Stimulated activated CD8-positive, alpha-beta memory T cell treated with anti-CD3 and anti-CD28 coated beads, Interleukin-7, amount 100 ng/mL, for 48 hours (primary cell): ENCODE results near the gene TIFAB.

Source experiments
- DNase-seq, 2 donors: peaks; one replicate each; pipeline ENCODE4 v3.0.0-alpha.2; 2020; ENCODE audit warnings: low read depth in 1 of 2; ENCODE audit errors: extremely low read depth in 1 of 2

TIFAB gene

DNA sequence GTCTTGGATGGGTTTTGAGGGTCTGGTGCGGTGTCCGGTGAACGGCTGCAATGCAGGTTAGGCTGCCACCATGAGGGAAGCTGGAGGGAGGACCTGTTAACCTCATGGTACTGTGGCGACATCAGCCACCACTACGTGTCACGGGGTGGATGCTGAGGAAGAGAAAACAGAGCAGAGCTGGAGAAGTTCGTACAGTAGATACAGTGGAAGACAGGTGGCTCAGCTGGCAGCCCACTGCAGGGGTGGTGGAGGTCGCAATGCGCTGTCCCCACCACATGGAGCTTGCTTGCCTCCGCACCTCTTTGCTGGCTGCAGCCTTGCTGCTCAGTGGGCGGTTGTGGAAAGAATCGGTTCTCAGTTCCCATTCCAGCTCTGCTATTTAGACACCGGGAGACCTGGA, 7.8 kb downstream of the TIFAB start:
- no peak for DNase-seq

DNA sequence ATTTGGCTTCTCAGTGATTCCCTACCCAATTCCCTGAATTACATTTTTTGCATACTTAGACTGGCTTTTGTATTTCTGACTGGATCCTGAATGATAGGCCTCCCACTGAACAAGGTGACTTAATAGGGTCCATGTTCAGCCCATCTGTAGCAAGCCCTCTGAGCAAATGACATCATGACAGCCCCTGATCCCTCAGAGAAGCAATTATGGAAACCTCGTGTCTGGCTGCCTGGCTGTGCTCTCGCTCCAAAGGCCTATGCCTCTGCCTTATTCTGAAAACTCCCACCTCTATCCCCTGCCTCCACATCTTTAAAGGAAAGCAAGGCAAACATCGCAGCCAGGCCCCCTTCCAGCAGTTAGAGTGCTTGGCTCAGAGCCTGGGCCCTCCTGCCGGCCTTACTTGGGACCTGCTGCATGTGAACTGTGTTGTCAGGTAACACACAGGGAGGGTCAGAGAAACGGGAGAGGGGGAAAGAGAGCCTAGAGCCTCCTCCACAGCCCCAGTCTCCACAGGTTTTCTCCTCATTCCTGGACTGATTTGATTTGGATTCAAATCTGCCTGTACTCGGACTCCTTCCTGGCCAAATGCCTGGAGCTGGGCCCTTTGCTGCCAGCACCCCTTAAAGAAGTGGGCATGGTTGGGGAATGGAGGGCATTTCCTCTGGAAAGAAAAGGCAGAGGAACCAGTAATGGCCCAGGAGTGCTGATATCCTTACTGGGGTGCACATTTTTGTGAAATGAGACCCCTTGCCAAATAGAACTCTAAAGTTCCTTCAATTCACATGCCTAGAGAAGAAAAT, 8.8 kb downstream of the TIFAB start:
- DNase-seq, result no peak

DNA sequence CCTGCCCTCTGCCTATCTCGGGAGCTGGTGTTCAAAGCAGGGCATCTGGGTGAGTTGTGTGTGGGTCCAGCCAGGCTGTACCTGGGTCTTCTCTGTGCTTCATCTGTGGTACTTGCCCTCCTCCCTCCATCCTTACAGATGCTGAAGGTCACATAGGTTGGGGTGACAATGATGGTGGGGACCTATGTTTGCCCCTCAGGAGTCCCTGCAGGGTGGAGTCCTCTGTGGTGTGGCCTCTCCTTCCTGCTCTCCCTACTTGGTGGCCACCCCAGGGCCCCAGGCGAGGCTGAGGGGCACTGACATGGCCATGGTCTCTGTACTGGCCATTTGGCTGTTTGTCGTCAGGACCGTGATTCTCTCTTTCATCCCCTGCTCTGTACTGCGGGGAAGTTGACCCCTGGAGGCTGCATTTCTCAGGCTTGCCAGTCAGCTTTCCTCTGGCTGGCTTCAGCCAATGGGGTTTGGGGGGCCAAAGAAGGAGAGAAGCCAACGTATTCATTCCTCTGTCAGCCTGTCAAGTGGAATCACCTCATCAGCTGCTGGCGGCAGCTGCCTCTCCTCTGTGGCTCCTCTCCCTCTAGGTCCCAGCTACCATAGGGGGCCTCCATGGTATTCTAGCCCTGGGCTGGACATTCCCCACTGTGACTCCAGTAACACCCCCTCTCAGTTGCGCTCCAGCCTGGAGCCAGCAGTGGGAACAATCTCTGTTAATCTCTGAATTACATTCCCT, 9.6 kb downstream of the TIFAB start:
- DNase-seq, result no peak

DNA sequence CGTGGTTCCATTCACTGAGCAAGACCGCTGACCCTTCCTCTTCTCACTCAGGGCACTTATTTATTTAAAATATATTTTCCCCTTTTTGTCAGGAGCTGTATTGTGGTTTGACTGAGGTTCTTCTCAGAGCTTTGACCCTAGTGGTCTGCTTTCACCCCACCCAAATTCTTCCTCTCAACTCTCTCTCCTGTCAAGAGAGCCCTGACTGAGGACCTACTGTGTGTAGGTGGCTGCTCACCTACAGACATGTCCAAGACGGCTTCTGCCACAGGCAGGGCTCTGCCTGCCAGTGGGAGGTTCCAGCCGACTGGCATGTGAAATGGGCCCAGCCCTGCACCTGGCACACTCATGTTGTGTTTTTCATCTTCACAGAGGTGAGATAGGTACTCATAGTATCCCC, 10.2 kb downstream of the TIFAB start:
- no peak for DNase-seq

DNA sequence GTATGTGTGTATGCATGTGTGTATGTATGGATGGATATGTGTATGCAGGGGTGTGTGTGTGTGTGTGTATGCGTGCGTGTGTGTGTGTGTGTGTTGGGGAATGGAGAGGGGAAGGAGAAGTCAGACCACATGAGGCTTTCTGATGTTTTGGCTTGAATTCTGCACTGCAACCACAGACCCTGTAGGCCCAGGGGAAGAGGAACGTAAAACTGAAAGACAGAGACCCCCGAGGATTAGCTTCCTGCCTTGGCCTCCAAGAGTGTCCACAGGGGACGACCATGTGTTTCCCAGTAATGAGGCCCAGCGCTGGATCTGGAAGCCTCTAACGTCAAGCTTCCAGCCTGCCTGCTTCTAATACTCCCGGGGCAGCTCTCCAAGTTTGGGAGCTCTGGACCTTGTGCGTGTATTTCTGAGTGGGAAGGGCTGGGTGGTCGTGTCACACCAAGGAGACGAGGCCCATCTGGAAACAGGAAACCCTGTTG, 10.8 kb downstream of the TIFAB start:
- no peak for DNase-seq

DNA sequence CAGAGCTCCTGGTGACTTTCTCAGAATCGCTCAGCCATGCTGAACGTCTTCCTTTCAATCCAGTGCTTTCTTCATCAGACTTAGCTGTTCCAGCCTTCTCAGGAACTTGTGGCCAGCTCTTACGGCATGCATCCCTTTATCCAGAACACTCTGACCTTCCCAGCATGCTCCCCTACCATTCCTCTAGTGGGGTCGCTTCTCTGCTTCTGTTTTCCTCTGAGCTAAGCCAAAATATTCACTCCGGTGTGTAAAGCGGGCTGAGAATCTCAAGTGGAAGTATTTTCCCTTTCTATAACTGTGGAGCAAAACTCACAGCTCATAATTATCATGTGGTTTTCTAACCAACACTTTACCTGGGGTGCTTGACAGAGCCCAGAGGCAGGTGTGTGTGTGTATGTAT, 11.2 kb downstream of the TIFAB start:
- DNase-seq, result no peak

DNA sequence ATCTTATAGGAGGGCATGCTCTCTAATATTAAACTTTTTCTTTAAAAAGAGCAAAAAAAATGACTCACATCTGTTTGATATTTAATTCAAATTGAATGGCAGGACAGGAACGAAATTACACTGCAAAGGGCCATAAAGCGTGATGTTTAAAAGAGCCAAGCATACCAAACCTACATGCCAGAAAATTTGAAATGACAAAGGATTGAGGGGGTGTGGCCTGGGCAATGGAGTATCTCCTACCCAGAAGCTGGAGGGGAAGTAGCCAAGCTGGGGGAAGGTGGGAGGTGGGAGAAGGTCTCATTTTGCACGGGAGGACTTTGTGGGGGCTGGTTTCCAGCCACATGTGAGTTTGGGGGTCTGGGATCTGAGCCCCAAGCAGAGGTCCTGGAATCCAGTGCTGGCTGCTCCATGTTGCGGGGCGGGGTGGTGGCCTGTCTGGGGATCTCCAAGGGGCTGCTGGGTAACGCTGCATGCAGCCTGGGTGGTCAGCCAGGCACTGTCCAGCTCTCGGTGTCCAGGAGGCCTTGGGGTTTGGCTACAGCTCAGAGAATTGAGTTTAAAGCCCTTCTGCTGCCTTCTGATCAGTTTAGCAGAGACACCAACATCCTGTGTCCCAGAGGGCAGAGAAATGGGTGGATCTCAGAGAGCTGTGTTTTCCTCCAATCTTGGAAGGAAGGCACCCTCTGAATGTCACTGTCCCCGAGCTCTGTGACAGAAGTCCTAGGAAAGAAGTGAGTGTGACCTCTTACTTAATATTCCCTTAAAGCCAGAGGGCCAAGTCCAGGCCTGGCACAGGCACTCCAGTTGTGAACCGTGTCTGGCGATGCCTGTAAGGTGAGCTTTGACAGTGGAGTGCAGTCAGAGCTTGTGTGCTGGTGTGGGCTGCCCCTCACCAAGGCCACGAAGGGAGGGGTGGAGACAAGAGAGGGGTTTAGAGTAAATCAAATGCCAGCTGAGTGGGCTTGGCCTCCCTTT, 12.6 kb downstream of the TIFAB start:
- no peak for DNase-seq

DNA sequence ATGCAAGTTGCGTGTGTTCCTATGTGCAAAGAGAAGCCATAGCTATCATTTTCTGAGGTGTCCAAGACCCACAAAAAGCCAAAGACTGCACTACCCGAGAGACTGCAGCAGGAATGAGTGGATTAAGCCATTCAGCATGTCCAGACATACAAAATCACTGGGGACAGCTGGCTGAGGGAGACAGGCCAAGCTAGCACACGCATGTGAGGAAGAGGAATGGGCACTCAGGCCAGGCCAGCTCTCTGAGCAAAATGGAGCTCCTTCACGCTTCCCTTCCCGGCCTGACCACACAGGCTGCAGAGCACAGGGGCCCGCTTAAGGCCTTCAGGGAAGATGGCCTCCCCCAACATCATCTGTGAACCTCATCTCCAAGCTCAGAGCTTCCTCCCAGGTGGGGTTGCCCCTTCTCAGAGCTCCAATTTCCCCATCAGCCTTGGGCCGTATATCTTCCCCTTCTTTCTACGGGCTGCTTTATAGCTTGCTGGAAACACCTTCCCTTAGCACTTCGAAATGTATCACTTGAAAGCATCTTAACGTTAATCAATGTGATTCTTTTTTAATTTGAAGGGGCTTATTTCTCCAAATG, 13.4 kb downstream of the TIFAB start:
- no peak for DNase-seq

DNA sequence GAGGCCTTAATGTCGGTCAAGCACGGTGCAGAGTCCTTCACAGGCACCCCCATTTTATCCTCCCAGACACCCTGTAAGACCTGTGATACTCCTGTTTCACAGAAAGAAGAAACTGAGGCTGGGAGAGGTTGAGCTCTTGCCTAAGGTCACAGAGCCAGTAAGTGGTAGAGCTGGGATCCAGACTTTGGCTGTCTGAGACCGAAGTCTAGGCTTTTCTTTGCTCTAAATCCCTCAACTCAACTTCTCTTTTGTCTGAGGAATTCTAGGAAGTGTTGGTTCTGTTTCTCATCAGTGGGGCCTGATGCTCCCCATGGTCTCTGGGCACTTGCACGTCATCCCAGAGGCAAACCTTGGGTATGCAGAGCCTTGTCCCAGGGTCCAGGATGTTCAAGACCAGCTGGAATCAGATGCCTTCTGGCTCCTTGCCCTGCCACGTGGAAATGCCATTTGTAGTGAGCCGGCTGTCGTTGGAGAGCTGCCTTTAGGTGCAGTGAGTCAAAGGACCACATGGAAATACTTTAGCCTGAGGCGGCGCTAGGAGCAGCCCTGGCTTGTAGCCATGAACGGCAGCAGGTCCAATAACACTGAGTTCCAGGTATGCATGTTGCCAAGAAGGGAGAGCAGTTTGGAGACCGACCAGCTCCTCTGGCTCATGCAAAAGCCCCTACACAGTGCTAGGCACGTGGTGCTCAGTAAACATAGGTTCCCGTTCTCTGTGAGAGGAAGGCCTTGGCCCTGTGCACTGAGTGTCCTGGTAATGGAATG, 14.2 kb downstream of the TIFAB start:
- no peak for DNase-seq

DNA sequence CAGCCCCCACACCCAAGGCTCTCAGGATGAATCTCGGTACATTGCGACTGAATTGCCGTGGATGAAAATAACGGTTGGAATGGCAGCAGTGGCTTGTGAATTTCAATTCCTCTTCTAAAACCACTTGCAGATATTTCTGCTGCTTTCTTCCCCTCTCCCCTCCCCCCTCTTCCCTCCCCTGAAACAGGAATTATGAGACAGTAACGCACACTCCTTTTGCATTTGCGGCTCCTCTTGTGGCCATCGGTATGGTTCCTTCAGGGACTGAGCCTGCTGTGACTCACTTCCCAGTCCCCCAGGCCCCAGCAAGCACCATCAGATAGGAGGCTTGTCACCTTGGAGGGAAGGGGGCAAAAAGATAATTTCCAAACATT, 14.7 kb downstream of the TIFAB start:
- DNase-seq, result no peak

DNA sequence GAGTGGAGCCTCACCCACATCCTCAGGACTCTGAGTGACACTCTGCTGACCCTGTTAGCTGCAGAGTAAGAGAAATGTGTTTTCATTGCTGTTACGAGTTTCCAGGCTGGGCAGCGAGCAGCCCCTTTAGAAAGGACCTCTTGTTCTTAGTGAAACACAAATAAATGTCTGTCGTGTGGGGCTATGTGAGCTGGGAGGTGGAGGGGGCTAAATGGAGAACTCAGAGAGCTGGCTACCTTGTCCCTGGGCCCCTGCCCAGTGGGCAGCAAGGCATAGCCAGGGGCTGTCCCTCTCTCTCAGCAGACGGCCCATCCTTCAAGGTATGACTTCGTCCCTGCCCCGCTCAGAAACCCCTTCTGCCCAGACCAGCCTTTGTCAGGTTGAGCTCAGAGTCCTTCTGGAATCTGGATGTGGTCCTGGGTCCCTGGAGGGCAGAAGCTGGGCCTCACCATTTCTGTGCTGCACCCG, 15.2 kb downstream of the TIFAB start:
- no peak for DNase-seq

DNA sequence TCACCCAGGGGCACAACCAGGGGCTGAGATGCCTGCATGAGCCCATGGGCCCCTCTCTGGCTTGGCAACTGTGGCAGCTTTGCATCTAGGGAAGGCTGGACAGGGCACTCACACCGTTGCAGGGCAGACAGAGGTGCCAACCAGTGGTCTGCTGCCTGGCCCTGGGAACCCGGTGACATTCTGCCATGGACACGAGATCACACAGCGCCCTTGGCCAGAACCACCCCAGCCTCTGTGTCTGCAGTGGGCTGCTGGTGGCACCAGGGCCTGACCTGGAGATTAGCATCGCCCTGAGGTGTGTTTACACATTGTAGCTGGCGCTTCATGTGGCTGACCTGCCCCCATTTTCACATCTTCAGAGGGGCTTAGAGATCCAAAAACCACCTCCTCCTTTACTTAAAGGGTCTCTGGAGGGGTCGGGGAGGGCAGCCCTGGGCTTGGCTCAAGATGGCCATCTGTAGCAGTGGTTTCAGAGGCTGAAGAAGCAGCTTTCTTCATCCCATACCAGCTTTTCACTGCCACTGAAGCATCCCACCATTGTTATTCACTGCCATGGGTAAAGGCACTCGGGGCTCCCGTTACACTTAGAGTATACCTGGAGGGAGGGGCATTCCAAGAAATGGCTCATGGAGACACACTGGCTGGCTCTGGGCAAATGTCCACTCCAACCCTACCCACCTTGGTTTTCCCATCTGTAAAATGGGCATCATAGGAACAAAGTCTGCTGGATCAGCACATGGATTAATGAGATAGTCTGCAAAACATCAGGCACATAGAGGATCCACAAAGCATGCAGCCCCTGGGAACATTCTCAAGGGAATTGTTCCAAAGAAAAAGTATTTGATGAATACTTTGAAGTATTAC, 16.5 kb downstream of the TIFAB start:
- DNase-seq, result no peak

DNA sequence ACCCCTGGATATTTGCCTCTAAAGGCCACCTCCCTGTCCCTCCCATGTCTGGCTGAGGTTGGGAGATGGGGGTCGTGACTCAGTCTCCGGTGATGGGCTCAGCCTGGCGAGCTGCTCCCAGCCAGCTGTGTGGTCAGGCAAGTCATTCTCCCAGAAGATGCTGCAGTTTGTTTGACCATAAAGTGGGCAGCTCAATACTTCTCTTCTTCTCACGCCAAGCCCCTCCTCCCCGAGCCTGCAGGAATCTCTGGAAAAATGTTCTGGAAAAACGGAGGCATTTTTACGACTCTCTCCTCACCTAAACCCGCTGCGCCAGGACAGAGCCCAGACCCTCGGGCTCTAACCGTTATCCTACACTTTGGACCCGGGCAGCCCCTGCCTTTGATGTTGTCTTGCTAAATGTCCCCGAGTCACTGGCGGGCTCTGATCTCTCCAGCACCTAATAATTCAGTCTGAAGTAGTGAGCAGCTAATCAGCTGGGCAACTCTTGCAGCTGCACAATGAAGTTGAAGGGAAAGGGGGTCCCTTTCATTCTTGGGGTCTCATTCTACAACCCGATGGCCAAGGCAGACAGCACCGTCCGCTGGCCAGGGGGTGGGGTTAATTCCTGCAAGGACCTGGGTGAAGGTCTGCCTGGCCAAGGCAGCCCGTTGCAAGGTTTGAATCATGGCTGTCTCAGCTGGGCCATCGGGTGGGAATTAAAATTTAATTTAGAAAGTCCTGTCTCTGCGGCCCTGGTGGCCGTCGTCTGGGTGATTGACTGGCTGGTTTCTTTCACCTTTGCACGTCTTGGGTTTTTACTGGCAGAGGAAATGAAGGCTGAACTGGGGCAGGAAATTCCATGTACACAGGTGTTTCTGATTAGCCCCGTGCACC, 17.3 kb downstream of the TIFAB start:
- no peak for DNase-seq

DNA sequence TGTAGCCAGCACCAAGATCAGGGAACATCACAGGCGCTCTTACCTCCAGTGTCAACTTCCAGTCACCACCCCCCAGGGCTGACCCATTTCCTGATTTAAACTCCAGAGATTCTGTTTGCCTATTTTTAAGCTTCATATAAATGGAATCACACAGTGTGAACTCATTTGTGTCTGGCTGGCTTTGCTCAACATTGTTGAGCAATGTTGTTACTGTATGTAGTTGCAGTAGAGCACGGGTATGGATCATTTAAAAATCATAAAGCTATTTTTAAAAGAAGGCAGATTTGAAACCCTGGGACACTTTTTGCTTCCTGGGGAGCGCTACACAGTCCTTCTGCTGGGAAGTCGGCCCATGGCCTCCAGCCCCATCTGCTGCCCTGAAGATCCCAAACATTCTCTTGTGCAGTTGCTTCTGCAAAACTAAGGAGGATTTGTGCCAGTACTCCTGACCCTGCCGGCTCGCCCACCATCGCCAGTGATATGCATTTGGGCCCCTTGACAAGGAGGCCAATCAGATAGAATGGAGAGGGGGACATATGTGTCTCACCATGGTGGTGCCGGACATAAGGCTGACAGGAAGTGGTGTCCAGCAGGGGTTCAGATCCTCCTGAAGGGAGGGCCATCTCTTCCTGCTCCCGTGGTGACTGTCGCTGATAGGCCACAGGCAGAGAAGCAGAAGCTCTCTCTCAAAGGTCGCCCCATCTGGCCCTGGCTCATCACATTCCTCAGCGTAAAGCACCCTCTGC, 18.3 kb downstream of the TIFAB start:
- no peak for DNase-seq

DNA sequence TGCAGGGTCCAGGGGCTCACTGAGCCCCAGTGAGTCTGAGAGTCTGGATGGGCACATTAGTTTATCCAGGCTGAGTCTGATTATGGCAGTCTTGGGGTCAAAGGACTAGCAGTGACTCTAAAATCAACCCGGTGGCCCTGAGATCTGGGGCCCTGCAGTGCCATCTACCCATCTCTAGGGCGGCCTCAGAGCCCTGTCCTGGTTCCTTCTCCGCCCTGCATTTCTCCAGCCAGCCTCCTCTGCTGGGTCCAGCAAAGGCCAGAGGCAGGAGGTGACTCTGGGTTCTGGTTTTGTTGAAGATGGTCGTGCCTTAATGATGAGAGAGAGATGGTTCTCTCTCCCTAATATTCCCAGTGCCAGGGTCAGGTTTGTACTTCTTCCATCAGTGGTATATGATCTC, 20.0 kb downstream of the TIFAB start:
- no peak for DNase-seq

DNA sequence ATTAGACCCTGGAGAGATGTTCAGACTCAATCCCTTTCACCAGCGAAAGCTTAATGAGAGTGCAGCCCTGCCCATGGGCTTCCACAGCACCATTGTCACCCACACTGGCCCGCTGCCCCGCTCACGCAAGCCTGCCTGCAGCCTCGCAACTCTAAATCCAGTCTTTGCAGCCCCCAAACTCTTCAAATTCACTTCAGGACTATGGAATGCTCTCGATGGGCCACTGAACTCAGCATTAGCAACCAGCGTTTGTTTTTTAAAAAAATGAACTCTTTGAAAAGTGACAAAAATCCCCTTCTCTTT, 22.1 kb downstream of the TIFAB start:
- no peak for DNase-seq

DNA sequence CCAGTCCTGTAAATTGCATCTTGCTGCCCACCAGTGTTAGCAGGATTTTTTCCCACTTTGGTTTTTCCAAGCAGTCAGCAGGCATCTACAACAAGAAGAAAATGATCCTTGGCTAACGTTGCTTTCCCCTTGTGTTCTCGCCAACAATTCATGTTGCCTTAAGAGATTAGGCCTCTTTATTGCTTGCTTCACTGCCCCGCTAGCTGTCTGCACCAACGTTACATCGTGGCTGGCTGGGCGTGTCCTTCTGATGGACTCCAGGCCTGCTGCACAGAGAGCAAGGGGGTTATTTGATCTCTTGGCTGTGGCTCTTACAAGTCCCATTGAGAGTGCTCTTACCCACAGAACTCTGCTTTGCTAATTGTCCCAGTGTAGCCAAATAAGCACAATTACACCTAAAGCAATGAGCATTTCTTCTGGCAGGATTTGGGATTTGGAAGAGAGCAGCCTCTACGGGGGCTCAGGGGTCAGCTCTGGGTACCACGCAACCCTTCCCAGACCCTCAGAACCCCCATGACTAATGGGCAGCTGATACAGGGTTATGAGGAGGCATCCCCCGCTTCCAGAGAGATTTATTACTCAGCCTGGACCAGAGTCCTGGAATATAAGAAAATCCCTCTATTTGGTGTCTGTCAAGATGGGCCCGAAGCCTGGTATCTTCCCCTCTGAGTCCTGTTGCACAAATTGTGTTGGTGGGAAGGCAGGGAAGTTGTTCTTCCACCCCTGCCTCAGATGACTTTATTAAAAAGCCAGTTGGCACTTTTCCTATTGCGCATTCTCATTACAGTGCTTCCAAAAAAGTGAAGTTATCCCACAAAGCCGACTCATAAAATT, 22.6 kb downstream of the TIFAB start:
- no peak for DNase-seq
